K562 (cell line): Measurements from ENCODE around the gene TBL1X.

ENCODE experiments used
- ARHGAP35 ChIP-seq: fragments of 450-650 bp; IDR thresholded peaks from 2 replicates; pipeline ENCODE4 v1.6.1; 2018; ENCODE audit not compliant: partially characterized antibody
- BDP1 ChIP-seq: IDR thresholded peaks from 3 replicates; pipeline ENCODE4 v1.6.1; 2011; ENCODE audit not compliant: insufficient read length, insufficient read depth
- CCAR2 ChIP-seq: fragments of 200-400 bp; formaldehyde crosslinking; IDR thresholded peaks from 2 replicates; pipeline ENCODE4 v1.6.1; 2017; ENCODE audit warnings: mild to moderate bottlenecking, low read depth, low read length
- HDAC2 ChIP-seq: fragments of 450-650 bp; IDR thresholded peaks from 2 replicates; pipeline ENCODE4 v1.6.1; 2016; ENCODE audit warnings: mild to moderate bottlenecking
- MAZ ChIP-seq, 2 experiments: fragments of 450-650 bp in 1 of 2; sonication (generic) in 1 of 2; formaldehyde crosslinking; IDR thresholded peaks in 1 of 2; conservative IDR thresholded peaks in 1 of 2; 2 replicates each; pipeline versions ENCODE4 v1.4.0 to v1.5.0; 2020; ENCODE audit warnings: mild to moderate bottlenecking in 1 of 2, missing genetic modification reagents in 1 of 2
- POLR2AphosphoS2 ChIP-seq: IDR thresholded peaks from 2 replicates; pipeline ENCODE4 v1.6.1; 2012; ENCODE audit warnings: low read length, improper control_type of control experiment
- TAF1 ChIP-seq: IDR thresholded peaks from 2 replicates; pipeline ENCODE4 v1.6.1; 2011; ENCODE audit warnings: mild to moderate bottlenecking, low read length, moderate library complexity; ENCODE audit not compliant: insufficient read depth, control insufficient read depth, severe bottlenecking; ENCODE audit errors: extremely low read depth
- TBP ChIP-seq: optimal IDR thresholded peaks from 2 replicates; pipeline ENCODE3; 2011; ENCODE audit warnings: low read depth, low read length, improper control_type of control experiment
- TRIM24 ChIP-seq, 2 experiments: fragments of 450-650 bp; IDR thresholded peaks; 2 replicates each; pipeline ENCODE4 v1.6.1; 2016
- TF ChIP-seq, protein P1 (sequence below): sonication (generic); formaldehyde crosslinking; IDR thresholded peaks from 2 replicates; pipeline ENCODE4 v1.5.0; 2020; ENCODE audit warnings: missing genetic modification reagents
- TF ChIP-seq, protein P2 (sequence below): sonication (generic); formaldehyde crosslinking; IDR thresholded peaks from 2 replicates; pipeline ENCODE4 v1.9.0; 2022; ENCODE audit warnings: mild to moderate bottlenecking, missing genetic modification reagents

DNA sequence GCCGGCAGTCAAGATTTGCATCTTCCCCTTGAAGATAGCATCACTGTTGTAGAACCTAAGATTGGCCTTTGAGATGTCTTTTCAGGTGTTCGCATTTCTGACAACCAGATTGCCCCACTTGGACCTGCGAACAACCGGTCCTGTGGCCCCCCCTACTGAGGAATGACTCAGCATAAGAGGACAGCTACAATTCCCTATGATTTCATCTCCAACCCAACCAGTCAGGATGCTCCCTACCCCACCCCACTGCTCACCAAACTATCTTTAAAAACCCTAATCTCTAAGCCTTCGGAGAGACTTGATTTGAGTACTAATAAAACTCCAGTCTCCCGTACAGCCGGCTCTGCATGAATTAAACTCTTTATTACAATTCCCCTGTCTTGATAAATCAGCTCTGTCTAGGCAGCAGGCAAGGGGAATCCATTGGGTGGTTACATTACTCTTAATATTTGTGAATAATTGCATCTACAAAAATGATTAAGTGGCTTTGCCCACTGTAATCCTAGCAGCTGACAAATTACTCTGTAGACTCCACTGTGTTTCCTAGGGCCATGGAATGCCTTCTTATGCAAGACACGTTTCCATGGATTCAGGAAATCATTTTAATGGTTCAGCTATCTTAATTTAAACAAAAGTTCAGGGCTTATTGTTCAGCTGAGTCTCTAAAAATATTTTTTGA is 205.4 kb downstream of the TBL1X start:
- TF ChIP-seq, protein P1, sequence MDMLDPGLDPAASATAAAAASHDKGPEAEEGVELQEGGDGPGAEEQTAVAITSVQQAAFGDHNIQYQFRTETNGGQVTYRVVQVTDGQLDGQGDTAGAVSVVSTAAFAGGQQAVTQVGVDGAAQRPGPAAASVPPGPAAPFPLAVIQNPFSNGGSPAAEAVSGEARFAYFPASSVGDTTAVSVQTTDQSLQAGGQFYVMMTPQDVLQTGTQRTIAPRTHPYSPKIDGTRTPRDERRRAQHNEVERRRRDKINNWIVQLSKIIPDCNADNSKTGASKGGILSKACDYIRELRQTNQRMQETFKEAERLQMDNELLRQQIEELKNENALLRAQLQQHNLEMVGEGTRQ (CRISPR knock-in tag), result no peak
- TF ChIP-seq POLR2AphosphoS2, result no peak
- TF ChIP-seq CCAR2, result no peak
- TF ChIP-seq ARHGAP35, result no peak
- TF ChIP-seq HDAC2, result no peak
- TF ChIP-seq TAF1, result no peak
- TF ChIP-seq MAZ (CRISPR knock-in tag; conservative IDR thresholded peaks at IDR 0.05 in 1 of 2, IDR thresholded peaks at IDR 0.05 in 1 of 2), result no peak
- TF ChIP-seq, protein P2, sequence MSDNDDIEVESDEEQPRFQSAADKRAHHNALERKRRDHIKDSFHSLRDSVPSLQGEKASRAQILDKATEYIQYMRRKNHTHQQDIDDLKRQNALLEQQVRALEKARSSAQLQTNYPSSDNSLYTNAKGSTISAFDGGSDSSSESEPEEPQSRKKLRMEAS (CRISPR knock-in tag), result no peak
- TF ChIP-seq BDP1, result no peak
- TF ChIP-seq TRIM24 (IDR thresholded peaks at IDR 0.05), result no peak
- no peak for TF ChIP-seq TBP
